AG20443 (cell line): ENCODE results near the gene ANKRD13B.
"Not testable (repeated sequence)": the region's sequence is repeated elsewhere in the genome, so short reads cannot be mapped to it uniquely, and the experiment has no call there.

Experiments
- DNase-seq: peaks from one replicate; pipeline ENCODE4 v3.0.0; 2012; ENCODE audit warnings: low spot score, mixed read lengths

The ANKRD13B gene

DNA sequence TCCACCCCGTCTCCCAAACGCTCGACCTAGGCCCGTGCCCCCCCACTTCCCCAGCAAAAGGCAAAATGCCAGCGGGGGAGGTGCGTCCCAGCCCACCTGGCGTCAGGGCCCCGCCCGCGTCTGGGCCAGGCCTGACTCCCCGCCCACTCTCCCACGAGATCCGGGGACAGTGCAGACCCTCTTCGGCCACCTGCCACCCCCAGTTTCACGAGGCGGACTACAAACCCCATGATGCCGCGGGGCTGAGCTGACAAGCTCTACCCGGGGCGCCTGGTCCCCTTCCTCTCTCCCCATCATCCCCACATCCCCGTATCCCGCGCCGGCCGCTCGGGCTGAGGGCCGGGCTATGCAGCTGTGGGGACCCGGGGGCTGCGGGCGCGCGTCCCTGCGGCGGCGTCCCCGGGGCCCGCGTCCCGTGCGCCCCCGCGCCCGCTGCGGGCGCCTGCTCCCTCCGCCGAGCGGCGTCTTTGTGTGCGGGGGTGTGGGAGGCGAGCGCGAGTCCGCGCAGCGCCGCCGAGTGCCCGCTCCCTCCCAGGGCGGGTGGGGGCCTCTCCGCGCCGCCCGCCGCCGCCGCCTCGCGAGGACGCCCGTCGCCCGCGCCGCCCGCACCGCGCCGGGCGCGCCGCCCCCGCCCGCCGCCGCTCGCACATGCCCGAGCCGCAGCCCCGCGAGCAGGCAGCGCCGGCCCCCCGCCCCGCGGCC lies at the start of gene ANKRD13B:
ANKRD13B (plus strand) TSS at position 283 of the 702 bp plus-strand sequence. CDS start 490 bp downstream, outside the sequence.
- DNase-seq: peak; percentile 35

- DNase-seq: no peak
Measured at GRCh38 chr17:29544066-29544465, 48.9 kb upstream of the ANKRD13B start.

- no peak for DNase-seq
Measured at GRCh38 chr17:29546085-29546484, 46.8 kb upstream of the ANKRD13B start.

DNA sequence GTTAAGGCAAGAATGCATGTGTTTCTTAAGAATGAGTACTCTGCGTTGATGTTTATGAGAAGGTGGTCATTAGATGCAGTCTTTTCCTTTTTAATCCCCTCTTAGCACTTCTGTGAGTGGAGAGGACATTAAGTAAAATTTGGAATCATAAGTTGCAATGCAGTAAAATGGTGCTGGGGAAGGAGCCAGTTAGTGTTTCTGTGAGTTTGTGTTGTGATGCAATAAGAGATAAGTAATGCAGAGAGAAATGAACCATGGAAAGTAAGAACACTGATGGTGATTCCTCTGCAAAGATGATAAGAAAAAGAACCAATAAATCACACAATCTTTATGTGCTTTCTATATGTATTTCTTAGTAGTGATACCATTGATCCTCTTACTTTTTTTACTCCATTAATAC lies 46.1 kb upstream of the ANKRD13B start:
- no peak for DNase-seq

GRCh38 chr17:29549177-29549923 lies 43.6 kb upstream of the ANKRD13B start:
- no peak for DNase-seq

DNA sequence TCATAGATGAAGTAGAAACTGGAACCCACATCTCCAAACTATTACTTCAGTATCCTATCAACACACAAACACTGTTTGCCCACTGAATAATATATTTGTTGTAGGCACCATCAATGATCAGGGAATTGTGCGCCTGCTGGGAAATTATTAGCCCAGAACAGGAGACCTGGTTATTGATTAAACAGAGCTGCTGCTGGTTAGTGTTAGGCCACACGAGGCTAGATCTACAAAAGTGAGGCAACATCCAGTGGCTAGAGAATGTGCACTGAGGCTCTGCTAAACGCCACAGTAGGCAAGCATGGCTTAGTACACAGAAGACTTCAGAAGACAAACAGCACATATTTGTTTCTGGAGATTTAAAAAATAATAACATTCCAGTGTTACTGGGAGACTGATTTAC lies 37.1 kb upstream of the ANKRD13B start:
- no peak for DNase-seq

GRCh38 chr17:29557085-29557738 lies 35.7 kb upstream of the ANKRD13B start:
- DNase-seq: peak; percentile 38

DNA sequence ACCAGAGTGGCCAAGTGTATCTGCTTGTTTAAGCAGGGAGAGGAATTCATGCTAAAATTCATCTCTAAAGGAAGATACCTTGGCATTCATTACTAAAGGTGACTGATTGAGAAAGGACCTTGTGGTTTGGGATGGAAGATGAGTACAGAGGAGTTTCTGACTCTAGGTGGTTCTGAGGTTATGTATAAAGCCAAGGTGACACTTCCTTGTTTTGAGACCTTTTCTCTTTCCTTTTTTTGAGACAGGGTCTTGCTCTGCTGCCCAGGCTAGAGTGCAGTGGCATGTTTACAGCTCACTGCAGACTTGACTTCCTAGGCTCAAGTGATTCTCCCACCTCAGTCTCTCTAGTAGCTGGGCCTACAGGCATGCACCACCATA lies 35.2 kb upstream of the ANKRD13B start:
- DNase-seq: no peak

GRCh38 chr17:29558139-29558538 lies 34.8 kb upstream of the ANKRD13B start:
- DNase-seq: not testable (repeated sequence)

GRCh38 chr17:29559640-29560039 lies 33.3 kb upstream of the ANKRD13B start:
- DNase-seq: no peak

DNA sequence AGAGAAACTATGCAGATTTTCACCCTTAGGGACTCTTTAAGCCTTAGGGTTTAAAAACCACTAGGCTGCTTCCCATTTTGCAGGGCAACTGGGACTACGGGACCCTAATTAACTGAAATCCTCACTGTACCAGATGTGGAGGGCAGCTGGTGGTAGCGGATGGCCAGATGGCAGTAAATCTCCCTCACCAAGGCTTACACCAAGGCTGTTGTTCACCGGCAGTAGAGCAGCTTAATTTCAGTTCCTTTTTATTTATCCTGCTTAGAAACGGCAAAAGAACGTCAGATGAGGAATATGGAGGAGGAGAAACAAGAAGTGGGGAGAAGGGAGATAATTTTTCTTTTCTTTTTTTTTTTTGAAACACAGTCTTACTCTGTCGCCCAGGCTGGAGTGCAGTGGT lies 32.6 kb upstream of the ANKRD13B start:
- DNase-seq: no peak

DNA sequence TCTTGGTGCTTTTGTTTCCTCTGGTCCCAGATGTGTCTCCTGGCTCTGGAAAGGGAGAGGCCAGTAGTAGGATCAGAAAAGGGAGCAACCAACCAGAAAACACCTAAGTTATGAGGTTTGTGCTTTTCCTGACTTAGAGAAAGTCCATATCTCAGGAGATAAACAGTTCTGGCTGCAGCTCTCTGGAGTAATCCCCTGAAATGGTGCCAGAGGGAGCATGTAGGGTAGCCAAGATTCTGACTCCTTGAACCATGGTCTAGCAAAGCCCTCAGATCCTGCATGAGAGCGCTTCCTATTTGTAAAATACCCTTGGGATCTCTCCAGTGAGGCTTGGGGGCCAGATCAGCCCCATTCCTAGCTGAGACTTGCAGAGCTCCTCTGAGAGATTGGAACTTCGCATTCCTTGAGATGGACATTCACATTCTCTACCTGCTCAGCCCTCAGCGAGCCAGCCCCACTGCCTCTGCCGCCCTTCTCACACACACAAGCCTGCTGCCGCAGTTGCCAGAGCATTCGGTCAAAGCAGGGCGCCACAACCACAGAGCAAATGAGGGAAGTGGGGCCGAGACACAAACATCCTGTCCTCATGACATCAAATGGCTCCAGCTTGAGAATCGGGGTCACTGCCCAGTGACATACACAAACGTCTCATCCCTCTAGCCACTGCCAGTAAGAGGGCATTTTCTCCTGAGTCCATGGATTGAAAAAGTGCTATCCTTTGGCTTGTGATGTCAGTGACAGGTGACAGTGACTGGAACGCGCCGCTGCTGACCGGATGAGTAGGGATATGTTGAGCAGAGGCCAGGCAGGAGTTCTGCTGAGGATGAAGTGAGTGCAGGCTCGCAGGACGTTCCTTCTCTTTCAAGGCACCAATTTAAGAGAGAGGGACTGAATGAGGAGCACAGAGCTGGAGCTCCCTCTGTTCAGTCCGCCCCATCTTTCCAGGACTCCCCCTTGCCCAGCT lies 31.1 kb upstream of the ANKRD13B start:
- no peak for DNase-seq

DNA sequence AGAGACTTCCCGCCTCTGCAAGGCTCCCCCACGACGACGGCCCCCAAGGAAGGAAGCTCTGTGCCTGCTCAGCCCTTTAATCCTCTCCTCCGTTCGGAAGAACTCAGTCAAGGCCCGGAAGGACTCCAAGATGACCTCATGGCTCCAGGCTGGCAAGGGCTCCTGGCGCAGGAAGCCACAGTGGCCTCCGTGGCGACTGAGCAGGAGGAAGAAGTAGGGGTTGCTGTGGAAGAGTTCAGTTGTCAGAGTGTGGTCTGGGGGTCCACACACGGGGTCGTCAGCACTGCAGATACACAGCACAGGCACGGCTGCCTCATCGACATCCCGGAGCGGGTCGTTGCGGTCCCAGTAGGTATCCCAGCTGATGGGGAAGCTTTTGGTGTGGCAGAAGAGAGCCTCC lies 30.3 kb upstream of the ANKRD13B start:
- no peak for DNase-seq

DNA sequence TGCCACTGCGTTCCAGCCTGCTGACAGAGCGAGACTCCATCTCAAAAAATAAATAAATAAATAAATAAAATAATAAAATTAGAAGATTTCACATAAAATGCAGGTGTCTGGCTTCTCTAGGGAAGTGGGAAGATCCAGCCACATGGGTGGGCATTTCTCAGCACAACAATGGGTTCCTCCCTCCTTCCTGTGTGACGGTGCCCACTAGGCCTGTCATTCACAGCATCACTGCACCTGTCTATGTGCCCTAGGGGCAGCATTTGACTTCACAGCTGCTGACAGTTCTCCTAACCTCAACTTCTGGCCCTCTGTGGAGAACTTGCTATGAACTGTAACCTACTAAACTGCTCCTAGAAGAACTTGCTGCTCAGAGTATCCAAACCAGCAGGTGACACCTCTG lies 29.1 kb upstream of the ANKRD13B start:
- DNase-seq: no peak

DNA sequence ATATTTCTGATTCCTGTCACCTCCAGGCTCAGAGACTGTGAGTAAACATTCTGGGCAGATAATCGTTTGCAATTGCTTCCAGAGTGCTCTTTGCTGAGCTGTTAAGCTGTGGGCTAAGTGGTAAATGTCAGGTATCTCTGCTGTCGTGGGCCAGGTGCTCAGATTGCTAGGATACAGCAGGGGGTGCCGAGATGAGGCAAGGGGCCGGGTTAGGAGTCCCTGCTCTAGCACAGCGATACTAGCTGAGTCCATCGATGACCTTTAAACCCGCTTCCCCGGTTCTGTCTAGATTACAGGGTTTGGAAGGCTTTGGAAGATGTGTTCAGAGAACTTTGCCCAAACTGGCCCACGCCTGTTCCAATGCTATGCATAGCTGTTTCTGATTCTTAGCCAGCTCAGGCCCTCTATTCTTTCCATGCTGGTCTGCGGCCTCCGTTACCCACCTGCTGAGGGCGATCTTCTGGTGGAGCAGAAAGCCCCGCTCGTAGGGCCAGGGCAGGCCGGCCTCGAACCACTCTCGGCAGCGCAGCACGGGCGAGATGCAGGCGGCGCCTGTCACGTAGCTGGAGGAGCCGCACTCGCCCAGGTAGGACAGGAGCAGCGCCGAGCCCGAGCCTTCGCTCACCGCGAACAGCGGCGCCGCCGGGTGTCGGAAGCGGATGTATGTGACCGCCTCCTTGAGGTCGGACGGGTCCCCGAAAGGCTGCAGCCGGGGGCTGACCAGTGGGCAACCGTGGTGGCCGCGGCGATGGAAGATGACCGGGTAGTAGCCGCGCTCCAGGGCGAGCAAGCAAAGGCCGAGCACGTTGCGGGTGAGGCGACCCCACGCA lies 27.1 kb upstream of the ANKRD13B start:
- DNase-seq: no peak

GRCh38 chr17:29566473-29567303 lies 26.2 kb upstream of the ANKRD13B start, which contains the start of gene ABHD15:
ABHD15 (minus strand) TSS chr17:29567037; CDS start chr17:29566966, 71 bp downstream.
- peak; percentile 93 for DNase-seq

GRCh38 chr17:29567304-29567553 lies 25.7 kb upstream of the ANKRD13B start:
- no peak for DNase-seq

- peak; percentile 79 for DNase-seq
Measured at GRCh38 chr17:29567554-29568330, 25.2 kb upstream of the ANKRD13B start.
